Occipital lobe (tissue), 2 donors: ENCODE measurements around the gene SHC2. TPM values are rescaled to one million over a fixed set of nuclear protein-coding genes. Genes with fewer than 3 reads are reported as not detected.
"Not testable (repeated sequence)": the region's sequence is repeated elsewhere in the genome, so short reads cannot be mapped to it uniquely, and the experiment has no call there.

ENCODE experiments used
- DNase-seq: peaks from one replicate; lab custom pipeline; 2025; lab: John Stamatoyannopoulos, UW
- total RNA-seq: library from RNA; depleted of rRNA; stranded (reverse); fragments of >200 nt; gene quantifications from one replicate; pipeline ENCODE4 v1.2.3, GENCODE V29; 2014

SHC2 gene
- total RNA-seq, 1 donor from 2014 or later = 13.9 TPM

DNA sequence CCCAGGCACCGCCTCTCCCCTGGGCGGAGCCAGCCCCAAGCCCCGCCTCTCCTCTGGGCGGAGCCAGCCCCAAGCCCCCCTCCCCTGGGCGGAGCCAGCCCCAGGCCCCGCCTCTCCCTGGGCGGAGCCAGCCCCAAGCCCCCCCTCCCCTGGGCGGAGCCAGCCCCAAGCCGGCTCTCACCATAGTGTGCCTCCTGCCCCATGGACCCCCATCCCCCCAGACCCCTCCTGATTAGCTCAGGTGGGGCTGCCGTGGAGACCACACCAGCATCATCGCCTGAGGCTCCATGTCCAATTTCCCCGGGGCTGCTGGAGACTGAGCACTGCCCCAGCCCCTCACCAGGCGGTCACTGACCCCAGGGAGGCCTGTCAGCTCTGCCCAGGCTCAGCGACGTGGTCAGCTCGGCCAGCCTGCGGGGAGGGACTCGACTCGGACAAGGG, 31.3 kb upstream of the SHC2 start:
- DNase-seq = no peak

DNA sequence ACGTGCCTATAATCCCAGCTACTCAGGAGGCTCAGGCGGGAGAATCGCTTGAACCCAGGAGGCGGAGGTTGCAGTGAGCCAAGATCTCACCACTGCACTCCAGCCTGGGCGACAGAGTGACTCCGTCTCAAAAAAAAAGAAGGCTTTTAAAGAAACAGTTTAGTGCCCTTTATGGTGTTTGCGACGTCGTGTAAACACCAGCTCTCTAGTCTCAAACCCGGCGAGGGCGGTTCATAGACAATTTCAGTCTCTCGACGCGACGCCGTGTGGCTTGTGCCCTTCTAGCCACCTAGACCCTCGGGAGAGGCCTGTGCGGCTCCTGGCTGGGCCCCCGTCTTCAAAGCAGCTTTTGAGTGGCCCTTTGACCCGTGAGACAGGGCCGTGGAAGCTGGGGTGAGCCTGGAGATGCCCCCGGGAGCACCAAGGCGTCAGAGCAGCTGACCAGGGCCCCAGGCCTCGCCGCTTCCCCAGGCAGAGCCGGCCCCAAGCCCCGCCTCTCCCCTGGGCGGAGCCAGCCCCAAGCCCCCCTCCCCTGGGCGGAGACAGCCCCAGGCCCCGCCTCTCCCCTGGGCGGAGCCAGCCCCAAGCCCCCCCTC, 30.4 kb upstream of the SHC2 start:
- no peak for DNase-seq

DNA sequence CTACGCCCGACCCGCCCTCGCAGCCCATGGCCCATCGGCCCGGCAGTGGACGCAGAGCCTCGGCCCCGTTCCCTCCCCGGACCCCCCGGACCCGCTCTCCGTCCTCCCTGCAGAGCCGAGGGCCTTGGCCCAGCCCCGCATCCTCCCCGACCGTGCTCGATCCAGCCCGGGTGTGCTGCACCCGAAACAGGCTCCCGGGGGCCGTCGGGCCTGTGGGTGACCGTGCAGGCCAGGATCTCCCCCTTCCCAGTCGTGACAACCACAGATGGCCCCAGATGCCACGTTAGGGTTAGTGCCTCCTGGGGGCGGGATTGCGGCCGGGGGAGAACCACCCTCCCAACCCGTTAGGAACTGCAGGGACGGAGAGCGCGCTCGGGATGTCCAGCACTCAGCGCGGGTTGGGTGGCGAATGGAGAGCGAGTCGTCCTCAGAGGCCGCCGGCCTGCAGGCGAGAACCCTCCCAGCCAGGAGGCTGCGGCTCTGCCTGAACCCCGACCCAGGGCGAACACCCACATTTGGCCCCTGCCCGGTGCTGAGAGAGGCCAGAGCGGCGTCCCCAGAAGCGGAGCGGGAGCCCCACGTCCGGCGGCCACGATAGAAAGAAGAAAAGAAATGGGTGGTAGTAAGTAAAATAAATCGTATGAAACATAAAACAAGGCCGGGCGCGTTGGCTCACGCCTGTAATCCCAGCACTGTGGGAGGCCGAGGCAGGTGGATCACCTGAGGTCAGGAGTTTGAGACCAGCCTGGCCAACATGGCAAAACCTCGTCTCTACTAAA, 28.8 kb upstream of the SHC2 start:
- peak; percentile 57 for DNase-seq

DNA sequence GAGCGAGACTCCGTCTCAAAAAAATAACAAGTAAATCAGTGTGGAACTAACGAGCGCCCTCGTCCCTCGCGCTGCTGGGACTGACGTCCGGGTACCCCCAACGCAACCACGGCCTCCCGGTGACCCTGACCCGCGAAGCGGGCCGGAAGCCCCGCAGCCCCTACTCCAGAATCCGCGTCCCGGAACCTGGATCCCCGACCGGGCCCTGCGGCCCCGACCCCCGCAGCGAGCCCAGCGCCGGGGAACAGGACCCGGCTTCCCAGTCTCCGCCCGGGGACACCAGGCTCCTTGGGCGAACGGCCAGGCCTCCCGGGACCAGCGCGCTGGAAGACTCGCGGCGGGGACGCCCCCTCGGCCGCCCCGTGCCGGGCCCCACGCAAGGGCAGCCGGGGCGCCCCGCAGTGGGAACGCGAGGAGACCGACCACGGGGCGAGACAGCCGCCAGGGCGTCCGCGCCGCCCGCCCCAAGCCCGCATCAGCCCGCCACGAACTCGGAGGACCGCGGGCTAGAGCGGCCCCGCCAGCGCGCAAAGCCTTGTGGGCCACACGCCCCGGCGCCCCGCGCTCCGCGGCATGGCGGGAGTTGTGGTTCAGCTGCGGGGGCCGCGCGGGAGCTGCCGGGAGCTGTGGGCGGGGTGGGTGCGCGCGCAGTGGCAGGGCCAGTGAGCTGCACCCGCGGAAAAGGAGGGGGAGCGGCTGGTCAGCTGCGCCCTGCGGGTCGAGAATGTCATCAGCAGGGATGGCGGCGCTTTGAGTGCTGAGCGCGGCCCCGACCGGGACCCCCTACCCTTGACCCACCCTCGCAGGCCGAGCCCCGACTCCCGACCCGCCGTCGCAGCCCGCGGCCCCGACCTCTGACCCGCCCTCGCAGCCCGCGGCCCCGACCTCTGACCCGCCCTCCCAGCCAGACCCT, 27.9 kb upstream of the SHC2 start:
- peak; percentile 92 for DNase-seq

DNA sequence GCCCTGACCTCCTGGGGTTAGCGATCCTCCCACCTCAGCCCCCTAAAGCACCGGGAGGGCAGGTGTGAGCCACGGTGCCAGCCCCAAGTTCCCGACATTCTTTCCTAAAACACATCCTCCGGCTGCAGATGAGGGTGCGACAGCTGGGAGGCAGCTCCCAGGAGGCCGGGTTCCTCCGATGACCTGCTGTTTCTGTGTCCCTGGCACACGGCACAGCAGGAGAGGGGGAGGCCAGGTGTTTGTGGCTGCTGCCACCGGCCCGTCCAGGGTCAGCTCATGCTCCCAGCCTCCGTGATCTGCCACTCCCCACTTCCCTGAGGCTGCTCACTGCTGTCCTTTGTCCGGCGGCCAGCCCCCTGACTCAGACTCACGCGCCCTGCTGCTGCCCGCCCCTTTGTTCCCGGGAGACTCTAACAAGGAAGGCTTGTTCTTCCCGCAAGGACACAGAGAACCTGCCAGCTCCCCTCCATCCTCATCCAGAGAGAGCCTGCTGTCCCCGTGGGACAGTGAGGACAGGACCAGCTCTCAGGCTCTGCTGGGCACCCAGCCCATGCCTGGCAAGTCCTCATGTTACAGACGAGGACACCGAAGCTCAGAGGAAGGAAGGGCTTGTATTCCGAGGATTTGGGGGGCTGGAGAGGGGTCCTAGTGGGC, 24.9 kb upstream of the SHC2 start:
- peak; percentile 86 for DNase-seq

DNA sequence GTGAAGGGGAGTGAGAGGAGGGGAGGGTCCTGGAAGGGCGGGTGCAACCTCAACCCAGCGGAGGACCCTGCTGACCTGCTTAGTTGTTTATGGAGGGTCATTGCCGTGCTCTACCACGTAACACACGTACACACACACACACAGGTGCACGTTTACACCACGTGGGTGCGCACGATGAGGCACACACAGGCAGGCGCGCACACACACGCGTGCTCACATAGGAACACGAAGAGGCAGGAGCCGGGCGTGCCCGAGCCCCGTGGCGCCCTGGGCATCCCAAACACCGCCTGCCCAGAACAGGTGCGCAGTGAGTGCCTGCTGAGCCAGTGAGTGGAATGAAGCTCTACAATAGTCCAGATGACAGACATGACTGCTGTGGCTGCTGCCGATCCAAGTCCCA, 24.2 kb upstream of the SHC2 start:
- no peak for DNase-seq

DNA sequence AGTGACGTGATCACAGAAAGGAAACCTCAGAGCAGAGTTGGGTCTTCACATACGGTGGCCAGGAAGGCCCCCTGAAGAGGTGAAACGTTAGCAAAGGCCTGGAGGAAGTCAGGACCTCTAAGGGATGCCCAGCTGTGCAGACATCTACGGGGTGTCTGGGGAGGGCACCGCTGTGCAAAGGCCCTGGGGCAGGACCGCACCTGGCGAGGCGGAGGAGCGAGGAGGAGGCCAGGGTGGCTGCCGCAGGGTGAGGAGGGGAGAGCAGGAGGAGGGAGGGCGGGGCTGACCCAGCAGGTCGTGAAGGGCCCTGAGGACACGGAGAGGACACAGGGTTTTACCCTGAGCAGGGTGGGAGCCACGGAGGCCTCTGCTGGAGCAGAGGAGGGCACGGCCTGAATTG, 23.7 kb upstream of the SHC2 start:
- no peak for DNase-seq

DNA sequence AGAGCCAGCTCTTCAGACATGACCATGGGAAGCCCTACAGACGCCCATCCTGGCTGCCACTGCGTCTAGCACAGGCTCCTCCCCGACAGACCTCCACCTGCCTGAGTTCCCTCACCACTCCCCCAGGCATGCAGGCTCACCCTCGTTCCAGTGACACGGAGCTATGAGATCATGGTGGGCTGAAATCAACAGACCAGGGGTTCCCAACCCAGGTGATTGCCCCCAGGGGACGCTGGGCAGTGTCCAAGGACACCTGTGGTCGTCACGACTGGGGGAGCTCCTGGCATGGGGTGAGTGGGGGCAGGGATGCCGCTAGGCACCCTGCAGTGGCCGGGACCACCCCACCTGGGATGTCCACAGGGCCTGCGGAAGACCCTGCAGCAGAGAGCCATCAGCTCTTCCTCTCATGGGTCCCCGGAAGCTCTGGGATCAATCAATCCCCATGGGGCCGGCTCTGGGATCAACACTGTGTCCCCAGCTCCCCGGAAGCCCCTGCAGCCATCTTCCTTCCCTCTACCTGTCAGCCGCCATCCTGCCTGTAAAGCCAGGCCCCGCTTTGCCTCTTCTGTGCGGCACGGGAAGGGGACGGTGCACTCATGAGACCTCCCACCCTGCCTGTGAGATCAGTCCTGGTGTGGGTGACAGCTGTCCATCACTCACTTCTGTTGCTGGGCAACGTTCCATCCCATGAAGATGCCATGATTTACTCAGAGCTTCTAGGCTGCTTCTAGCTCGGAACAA, 22.7 kb upstream of the SHC2 start:
- DNase-seq = no peak

DNA sequence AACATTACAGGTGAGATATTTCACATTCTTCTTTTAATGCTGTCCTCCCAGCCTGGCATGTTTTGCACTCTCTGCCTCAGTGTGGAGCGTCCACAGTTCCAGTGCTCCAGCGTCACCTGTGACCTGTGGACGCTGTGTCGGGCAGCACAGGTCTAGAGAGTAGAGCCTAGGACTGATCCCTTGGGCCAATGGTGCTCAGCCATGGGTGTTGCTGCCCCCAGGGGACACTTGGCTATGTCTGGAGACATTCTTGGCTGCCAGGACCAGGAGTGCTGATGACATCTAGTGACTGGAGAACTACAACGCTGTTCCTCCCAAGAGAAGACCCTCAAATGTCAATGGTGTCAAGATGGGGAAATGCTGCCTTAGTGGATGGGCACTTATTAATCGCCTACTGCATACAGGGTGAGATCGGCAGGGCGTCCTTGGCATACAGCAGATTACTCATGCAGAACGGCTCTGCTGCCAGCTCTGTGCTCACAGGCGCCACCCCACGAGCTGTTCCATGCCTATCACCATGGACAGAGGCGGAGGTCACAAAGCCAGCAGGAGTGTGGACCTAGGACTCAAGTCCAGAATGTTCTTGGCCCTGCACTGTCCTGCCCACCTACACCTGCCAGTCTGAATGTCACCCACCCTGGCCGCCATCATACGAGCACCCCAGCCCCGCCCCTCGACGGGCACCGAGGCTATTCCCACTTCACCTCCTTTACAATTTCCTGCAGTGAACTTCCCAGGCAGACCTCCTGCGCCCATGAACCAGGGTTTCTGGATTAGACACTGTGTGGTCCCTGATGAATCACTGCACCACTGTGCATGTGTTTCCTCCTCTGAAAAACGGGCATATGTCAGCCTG, 21.6 kb upstream of the SHC2 start:
- no peak for DNase-seq

DNA sequence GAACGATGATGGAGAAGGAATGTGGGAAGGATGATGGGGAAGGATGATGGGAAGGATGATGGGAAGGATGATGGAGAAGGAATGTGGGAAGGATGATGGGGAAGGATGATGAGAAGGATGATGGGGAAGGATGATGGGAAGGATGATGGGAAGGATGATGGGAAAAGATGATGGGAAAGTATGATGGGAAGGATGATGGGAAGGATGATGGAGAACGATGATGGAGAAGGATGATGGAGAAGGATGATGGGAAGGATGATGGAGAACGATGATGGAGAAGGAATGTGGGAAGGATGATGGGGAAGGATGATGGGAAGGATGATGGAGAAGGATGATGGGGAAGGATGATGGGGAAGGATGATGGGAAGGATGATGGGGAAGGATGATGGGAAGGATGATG, 20.3 kb upstream of the SHC2 start:
- not testable (repeated sequence) for DNase-seq

DNA sequence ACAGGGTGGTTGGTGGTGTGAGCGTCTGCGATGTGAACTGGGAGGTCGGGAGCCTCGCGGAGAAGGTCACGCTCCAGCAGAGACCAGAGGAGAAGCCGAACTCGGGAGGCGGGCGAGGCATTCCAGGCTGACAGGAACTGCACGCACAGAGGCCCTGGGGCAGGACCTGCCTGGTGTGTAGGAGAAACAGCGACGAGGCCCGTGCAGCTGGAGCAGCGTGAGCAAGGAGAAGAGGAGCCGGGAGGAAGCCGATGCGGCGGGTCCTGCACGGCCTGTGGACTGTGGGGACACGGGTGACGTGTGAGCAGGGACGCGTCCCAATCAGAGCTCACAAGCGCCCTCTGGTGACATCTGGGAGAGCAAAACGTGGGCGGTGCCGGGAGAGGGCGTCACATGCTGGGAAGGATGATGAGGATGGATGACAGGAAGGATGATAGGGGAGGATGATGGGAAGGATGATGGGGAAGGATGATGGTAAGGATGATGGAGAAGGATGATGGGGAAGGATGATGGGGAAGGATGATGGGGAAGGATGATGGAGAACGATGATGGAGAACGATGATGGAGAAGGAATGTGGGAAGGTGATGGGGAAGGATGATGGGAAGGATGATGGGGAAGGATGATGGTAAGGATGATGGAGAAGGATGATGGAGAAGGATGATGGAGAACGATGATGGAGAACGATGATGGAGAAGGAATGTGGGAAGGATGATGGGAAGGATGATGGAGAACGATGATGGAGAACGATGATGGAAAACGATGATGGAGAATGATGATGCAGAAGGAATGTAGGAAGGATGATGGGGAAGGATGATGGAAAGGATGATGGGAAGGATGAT, 19.4 kb upstream of the SHC2 start:
- DNase-seq = peak; percentile 43

DNA sequence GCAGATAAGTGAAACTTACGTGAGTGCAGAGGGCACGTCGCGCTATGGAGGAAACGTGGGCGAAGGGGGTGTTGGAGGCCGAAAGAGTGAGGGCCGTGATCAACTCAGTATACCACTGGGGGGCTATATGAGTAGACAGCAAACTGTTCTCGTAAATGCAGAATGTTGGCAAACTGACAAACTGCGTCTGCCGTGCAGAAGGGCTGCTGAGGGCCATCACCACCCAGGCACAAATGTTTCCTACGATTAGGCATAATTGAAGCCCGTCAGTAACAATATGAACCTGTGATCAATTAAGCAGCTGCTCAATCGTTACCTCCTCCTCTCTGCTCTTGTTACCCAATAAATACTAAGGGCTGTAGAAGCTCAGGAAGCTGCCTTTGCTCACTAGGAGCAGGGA, 18.1 kb upstream of the SHC2 start:
- no peak for DNase-seq

DNA sequence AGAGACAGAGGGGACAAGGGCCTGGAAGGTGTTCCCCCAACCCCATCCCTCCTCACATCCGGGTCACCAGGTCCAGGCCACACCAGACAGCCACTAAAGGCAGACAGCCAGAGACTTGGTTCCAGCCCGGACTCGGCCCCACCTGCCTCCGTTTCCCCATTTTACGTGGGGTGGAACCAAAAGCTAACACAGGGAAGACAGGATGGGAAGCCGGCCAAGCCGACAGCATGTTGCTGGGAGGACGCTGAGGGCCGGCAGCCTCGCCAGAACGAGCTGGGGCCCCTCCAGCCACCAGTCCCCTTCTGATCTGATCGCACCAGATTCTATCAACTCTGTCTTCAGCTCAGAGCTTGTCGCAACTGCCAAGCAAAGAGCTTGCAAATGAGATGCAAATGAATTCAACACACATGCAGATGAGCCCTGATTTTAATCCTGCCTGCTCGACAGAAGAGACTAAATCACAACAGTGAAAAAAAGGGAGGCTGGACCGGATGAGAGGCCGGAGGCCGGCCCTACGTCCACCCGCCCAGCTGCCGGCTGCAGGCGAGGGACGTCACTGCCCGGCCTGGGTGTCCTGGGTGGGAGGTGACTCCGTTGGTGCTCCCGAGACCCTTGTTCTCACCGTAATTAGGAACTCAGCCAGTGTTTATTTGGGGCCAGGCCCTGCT, 17.5 kb upstream of the SHC2 start:
- DNase-seq = no peak

DNA sequence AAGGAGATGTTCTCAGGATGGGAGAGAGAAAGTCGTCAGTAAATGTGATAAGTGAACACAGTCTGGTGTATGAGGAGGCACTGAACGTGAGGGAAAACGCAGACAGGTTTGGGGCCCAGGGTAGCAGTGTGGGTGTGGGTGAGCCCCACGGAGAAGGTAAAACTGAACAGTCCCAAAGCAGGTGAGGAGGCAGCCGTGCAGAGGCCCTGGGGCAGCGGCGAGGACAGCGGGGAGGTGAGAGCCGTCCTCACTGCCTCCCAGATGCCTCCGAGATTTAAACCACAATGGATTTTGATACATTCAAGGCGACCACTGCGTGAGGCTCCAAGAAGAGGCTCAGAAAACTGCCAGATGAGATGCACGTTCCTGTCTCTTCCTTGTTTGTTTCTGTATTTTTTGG, 14.5 kb upstream of the SHC2 start:
- no peak for DNase-seq

DNA sequence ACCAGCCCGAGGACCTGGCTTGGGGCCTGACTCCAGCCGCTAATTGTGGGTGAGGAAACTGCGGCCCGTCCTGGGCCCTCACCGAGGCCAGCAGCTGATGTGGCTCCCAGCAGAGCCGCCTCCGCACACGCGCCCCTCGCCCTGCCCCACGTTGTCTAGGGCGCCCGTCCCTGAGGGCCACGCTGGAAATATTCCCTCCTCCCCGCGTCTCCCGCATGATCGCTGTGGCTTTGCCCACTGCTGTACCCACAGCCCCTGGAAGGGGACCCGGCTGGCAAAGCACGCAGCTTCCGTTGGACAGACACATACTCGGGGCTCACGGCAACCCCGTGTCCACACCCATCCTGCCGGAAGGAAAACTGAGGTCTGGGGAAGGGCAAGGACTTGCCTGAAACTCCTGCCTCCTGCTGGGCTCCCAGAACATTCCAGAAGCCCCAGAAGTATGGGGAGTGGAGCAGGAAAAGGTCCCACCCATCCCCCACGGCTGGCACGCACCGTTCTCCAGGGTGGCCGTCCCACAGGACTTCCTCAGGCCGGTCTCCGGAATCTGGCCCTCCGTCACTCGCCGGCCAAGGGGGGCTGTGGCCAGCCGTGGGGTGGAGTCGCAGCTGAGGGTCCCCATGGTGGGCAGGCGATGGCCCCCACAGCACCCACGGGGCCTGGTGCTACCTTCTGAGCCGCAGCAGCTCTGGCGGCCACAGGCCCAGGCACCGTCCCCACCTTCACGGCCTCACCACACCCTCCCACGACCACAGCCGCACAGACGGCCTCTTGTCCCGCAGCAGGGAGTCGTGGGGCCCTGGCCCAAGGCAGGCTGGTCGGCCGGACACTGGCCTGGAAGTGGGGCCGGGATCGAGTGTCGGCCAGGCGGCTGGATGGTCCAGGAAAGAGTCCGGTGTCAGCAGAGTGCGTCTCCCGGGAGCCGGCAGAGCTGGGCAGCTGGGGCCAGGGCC, 13.6 kb upstream of the SHC2 start:
- no peak for DNase-seq

DNA sequence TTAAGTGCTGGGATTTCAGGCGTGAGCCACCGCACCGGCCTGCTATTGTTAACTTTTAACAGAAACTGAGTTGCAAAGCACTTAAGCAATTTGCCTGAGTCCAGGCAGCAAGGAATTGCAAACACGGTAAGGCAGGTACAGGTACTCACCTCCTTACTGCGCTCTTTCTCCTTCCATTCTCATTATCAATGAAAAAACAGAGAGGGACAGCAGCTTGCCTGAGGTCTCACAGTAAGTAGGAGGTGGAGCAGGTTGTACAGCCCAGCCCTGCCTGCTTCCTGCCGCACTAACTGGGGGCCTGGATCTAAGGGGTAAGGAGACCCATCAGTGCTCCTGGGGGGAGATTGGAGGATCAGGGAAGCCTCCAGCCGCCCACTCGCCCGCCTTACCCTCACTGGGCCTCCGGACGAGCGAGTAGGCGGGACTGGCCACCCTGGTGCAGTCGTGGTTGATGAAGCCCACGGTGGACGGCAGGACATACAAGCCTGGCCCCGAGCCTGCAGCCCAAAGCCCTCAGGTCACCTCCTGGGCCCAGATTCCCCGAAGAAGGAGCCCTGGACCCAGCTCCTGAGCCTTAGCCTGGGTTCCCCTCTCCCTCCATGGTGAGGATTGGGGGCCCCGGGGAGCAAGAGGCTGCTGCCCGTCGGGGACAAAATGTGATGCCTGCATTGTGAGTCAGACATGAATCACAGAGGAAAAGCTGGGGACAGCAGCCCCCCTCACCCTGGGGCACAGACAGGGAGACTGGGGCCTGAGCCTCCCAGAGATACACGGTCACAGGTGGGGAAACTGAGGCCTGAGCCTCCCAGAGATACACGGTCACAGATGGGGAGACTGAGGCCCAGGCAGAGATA, 11.4 kb upstream of the SHC2 start:
- no peak for DNase-seq
